GM18867 (cell line): ENCODE results near the gene MLIP.
"Not testable (repeated sequence)": the region's sequence is repeated elsewhere in the genome, so short reads cannot be mapped to it uniquely, and the experiment has no call there.

ENCODE experiments used
- ATAC-seq: cut with Tn5 transposase; IDR thresholded peaks from one replicate; pipeline ENCODE4 v1.9.1; 2021; ENCODE audit warnings: mild to moderate bottlenecking, moderate library complexity; ENCODE audit not compliant: unreplicated experiment

Gene MLIP

DNA sequence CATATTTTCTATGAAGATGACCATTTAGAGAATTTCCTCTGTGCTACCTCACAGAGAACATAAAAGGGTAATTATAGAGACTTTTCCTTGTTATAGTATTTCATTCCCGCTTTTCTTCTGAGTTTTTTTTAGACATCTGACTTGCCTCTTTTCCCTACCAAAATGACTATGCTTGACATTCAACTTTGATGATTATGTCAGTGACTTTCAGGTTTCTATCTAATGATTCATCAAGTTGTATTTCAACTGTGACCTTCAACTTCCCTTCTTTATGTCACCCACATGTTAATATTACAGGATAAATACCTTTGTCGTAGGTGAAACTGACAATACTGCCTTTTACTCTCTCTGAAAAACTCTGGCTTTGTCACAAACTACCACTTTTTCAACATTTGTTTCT lies 95.3 kb downstream of the MLIP start:
- no peak for ATAC-seq

DNA sequence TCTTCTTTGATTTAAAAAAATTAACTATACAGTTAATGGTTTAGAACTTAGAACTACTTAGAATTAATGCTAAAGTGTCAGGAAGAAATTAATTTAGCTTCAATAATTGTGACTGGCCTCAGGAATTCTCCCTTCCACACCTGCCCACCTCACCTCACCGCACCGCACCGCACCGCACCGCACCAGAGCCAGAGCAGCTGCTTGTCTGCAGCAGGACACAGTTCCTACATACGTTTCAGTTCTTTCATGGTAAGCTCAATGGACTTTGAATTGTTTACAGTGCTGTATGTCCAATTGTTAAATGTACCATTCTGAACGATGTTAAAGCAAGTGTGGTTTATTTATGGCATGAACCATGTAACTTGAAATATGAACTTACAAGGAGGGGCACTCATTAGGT lies 98.7 kb downstream of the MLIP start:
- not testable (repeated sequence) for ATAC-seq

DNA sequence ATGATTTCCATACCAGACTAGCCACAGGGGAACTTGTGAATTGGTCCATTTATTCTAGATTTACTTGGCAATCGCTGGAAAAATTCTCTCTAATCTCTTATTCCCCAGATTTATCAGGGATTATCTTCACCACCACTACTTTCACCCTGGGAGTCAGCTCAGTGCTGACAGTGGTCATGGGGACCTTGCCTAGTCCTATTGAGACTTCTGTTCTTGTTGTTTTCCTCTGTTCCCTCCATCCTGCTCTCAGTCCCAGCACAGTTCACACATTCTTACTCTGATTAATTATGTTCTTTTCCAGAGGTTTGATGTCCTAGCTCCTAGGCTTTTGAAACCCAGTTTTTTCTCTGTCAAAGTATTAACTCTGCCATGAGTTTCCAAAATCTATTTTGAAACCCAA lies 103.0 kb downstream of the MLIP start:
- no peak for ATAC-seq

DNA sequence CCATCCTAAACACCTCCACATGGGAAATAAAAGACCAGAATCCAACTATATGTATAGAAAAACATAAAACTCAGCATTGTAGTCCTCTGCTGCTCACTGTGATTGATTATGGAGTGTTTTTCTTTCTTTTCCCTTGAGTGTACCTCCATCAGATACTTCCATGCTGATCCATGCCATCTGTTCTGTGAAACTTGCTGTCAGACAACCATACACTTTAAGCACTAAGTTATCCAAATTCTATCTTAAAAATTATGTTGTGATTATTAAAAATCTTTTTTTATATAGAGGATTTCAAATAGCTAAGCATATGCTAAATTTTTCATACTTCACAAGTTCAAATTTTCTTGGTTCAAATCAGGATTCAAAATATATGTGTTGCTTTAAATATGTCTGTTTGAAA lies 105.1 kb downstream of the MLIP start:
- no peak for ATAC-seq

DNA sequence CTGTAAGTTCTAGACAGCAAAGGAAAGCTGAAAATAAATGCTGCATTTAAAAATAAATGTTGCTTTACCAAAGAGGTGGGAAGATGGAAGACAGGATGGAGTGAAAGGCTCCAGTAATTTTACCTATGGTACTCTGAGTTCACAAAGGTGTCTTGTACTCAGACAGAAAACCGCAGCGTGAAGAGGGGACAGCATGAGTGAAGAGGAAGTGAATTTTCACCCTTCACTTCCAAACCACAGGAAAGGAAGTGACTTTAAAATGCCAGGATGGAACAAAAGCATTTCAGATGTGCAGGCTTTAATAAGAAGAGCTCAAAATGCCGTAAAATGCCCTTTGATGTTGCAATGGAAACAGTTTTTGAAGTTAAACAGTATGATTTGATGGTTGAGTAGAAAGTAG lies 105.8 kb downstream of the MLIP start:
- ATAC-seq = peak; percentile 46

DNA sequence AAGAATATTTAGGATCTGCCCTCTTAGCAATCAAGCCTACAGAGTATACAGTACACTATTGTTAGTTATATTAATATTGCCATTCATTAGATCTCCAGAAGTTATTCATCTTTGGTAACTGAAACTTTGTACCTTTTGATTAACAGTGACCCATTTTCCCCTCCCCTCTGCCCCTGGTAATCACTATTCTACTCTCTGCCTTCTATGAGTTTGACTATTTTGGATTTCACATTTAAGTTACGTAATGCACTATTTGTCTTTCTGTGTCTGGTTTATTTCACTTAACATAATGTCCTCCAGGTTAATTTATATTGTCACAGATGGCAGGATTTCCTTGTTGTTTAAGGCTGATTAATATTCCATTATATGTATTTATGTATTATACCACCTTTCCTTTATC lies 111.0 kb downstream of the MLIP start:
- ATAC-seq = no peak

DNA sequence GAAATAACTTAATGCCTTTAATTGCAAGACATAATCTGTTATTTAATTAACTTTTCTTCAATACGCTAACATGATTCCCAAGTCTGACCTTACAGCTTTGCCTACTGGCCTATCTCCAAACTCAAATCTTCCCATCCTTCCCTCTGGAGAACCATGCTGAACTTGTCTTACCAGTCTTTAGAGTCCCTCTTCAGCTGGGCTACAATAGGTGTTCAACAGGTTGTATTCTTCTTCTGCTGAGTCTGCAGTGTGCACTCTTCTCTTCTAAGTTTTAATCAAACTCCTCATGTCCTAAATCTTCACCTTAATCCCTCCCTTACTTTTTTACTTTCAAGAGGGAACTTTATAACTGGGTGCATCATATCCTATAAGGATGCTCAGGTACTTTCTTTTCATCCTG lies 121.5 kb downstream of the MLIP start:
- ATAC-seq = no peak

DNA sequence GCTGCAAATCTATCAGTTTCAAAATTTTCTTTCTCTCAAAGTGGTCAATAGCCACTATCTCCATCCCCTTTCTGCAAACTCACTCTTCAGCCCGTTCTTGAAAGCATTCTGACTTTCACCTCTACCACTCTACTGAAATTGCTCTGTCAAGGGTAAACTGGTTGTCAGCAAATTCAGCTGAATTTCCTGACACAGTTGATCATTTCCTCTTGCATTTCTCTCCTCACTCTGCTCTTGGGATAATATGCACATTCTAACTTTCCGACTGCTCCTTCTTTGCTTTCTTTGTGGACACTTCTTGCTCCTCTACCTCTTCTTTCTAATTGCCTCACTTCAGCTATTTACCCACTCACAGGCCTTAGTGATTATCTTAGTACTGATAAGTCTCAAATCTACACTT lies 123.3 kb downstream of the MLIP start:
- ATAC-seq = no peak

DNA sequence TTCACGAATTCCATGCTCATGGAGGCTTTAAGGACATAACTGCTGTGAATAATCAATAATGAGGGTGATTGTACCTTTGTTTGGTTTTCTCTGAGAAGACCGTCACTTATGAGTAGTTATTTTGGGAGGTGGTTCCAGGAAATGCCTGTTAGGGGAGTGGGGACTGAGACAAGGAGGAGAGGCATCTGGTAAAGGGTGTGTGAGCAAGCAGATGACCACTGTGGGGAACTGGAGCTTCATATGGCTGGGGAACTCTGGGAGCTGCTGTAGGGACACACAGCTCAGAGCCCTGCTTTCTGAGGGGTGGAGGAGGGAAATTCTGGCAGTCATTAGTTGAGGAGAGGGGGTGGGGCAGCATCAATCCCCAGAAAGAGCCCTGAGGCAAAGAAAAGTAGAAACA lies 125.7 kb downstream of the MLIP start:
- no peak for ATAC-seq

DNA sequence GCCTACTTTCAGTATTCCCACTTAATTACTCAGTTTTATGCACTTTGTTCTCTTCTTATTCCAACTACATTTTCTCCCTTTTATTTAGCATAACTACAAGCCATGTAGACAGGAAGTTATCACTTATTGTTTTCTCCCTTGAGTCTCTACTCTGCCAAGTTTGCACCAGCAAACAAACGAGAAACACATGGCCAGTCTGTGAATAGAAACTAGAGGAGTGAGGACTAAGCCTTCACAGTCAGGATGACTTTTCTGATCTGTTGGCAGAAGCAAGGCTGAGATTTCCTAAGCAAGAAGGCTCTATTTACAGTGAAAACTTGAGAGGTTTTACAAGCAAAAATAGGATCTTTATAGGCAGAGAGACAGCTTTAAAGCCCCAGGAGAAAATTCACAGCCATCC lies 127.2 kb downstream of the MLIP start:
- no peak for ATAC-seq

DNA sequence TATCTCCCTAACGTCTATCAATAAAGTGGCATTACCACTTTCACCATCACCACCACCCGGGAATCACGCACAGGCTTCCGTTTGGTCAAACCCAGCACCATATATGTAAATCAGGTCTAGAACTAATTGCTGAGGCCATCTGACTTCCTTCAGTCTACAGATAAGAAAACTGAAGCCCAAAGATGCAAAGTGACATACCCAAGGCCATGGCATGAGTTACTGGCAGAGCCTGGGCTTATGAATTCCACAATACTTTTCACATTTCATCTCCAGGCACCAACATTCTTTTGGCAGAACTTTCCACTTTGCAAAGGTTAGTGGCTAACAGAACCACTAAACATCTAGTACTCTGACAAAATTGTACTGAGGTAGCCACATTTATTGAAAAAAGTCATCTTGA lies 132.5 kb downstream of the MLIP start:
- ATAC-seq = no peak

DNA sequence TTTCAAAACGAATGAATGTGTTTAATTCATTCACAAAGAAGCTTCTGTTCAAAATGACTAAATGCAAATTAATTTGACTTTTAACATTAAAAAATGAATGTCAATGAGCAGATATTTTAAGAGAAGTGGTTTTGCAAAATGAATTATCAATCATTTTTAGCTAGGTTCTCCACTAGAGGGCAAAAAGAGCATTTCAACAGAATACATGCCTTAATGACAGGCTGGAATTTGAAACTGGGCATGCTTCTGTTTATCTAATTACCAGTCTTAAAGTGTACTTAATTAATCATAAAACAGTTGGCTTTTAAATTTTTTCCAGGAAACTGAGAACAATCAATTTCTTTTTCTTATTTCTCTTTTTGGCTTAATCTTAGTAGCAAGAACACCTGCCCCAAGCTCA lies 133.2 kb downstream of the MLIP start:
- peak; percentile 47 for ATAC-seq

DNA sequence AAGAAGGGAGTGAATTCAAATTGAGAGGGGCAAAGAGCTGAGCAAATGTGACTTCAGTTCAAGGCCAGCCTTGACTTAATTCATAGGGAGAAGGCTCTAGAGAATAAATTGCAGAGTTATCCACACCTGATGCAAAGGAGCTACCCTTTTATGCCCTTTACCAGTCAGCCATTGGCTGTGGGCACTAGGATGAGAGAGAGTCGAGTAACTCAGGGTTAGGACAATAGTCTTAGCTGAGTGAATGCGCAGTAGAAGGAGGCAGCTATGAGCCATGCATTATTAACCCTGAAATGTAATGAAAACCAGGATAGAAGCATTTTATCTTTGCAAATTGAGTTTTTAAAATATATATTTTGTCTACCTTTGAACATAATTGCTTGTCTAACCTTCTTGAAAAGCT lies 134.0 kb downstream of the MLIP start:
- ATAC-seq = no peak

DNA sequence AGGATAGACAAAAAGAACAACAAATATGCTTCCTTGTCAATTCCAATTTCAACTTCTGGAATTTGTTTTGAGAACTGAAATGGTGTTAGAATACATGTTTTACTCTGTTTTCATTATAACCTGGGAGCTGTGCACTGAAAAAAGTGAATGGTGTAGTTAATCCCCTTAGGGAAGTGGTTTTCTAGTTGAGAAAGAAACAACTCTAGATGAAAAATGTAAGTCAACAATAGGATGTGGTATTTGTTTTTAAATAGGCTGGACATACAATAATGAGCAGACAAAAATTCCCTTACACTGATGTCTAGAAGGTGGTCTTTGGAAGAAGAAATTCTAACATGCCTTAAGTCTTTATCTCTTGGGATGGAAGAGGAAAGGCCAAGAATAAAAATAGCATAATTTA lies 137.1 kb downstream of the MLIP start:
- ATAC-seq = no peak

DNA sequence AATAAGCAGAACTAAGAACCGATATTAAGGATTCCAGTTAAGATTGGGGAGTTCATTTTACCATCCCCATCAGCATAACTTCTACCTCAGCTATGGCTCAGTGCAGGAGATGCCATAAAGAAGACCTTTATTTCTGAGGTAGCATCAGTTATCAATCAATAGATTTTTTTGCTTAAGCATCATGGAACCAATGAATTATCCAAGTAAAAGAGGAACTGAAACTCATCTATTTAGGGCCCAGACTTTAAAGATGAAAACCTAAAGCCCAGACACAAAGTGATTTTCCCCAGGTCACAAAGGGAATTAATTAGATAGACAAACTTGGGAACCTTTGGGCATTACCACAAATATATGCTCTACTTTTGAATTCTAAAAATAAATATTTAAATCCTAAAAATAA lies 137.8 kb downstream of the MLIP start:
- ATAC-seq = peak; percentile 58

DNA sequence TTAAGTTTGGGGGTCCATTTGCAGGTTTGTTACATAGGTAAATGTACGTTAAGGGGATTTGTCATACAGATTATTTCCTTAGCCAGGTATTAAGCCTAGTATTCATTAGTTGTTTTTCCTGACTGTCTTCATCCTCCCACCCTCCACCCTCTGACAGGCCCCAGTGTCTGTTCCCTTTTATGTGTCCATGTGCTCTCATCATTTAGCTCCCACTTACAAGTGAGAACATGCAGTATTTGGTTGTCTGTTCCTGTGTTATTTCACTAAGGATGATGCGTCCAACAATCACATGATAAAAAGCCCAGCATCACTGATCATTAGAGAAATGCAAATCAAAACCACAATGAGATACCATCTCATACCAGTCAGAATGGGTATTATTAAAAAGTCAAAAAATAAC lies 138.6 kb downstream of the MLIP start:
- ATAC-seq = not testable (repeated sequence)

DNA sequence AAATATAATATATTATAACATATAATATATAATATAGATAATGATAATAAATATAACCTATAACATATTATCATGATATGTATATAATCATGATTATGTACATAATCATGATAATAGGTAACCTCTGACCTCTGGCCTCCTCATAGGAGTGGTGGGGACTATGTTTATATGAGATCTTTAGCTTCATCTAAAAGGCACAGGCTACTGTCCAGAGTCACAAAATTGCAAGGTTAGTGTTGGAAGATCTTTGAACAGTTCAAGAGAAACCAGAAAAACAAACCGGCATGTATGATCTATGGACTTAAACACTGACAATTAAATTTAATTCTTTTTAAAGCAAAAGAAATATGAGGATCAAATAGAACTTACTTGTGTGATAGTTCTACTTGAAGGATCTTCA lies 141.3 kb downstream of the MLIP start:
- no peak for ATAC-seq

DNA sequence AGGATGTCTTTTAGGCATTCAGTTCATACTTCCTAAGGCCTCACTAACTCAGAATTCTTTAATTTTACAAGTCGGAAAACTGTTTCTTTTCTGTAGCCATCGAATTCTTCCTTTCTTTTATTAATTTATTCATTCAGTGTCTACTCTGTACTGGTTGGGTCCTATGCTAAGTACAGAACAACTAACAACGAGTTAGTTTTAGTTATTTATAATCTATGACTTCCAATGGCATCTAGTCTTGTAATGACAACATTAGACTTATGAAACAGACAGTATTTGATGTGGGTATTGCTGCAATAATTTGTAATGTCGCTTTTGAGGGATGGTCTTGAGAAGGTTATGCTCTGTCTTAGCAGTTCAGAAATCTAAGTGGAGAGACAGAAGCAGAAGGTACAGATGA lies 141.7 kb downstream of the MLIP start:
- no peak for ATAC-seq

DNA sequence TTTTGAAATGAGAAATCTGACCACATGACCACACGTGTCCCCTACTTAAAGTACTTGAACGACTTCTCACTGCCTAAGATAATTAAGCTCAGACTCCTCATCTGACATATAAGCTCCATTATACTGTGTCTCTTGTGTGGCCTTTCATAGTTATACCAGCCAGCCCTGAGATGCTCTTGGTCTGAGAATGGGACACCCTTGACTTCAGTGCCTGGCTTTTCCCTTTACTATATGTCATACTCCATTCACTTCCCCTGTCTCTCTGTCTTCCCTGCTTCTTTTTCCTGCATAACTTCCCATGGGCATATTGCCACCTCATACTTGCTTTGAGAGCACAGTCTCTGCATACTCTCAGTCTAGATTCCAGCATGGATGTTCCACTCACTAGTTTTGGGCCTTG lies 143.6 kb downstream of the MLIP start:
- ATAC-seq = no peak

DNA sequence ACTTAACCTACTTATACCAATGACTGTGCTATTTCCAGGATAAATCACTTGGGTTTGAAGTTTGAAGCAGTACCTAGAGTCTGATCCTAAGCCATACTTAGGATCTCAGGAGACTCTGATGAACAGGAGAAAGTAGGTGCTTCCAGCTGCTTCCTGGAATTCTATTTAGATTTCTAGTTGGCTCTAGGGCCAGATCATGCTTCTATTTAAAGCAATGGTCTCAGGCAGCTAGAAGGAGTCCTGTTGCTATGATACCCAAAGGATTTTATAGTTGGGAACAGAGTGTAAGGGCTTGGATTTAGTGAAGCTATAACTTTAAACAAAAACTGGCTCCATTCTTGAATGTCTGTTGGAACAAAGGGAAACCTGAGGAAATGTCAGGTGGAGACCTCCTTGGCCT lies 144.6 kb downstream of the MLIP start:
- no peak for ATAC-seq

DNA sequence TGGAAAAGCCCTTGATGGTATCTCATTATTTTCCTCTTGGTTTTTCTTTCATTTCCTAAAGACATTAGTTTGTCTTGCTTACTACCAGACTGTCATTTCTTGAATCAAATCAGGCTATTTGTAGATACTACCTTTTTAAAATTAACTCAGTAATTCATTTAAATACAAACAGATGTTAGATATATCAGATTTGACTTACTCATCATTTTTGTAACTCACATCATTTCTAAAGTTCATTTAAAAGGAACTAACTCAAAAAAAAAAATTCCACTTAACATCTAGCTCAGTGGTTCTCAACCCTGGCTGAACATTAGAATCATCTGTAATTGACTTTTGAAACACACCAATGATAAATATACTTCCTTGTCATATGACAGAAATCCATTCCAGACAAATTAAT lies 148.8 kb downstream of the MLIP start:
- ATAC-seq = no peak

DNA sequence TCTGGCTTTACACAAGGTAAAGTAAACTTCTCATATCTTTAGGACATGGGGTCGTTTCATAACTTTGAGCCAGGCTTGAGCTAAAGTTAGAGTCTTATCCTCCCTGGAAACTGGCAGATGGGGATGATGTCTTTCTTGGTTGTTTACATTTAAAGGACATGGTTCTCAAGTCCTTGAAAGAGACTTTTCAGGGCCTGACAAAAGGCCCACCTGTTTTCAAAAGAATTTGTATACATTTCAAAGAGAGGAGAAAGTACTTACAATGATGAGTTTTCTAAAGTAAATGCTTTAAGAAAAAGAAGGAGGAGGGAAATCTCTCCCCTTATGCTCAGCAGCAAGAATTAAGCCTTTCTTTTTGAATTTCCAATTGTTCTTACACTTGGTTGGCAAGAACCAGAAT lies 151.3 kb downstream of the MLIP start:
- no peak for ATAC-seq

DNA sequence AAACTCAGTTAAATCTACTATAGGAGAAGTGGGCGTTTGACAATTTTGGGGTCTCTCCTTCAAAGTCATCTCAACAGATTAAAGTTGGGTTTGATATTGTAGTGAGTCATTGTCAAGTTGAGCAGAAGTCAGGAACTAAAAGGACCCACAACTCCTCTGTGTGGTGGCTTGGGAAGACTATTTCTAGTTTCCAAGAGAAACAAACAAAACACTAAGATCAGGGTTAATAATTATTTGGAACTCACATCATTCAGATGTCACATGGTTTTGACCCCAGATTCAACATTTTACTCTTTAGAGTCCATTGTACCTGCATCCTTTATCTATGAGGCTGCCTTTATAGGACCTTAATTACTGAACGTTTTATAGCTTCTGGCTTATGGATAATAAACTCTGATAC lies 151.7 kb downstream of the MLIP start:
- no peak for ATAC-seq
